ENCODE measurements around the gene PROSER3. TPM values are rescaled to one million over a fixed set of nuclear protein-coding genes. Genes with fewer than 3 reads are reported as not detected.

Gene PROSER3
- total and polyA plus RNA-seq, 9 of the 15 experiments (the other 6 are each of a cell fraction or from before 2014, with no cell fraction given) = 1.0 to 39.5 (median 5.1) TPM

DNA sequence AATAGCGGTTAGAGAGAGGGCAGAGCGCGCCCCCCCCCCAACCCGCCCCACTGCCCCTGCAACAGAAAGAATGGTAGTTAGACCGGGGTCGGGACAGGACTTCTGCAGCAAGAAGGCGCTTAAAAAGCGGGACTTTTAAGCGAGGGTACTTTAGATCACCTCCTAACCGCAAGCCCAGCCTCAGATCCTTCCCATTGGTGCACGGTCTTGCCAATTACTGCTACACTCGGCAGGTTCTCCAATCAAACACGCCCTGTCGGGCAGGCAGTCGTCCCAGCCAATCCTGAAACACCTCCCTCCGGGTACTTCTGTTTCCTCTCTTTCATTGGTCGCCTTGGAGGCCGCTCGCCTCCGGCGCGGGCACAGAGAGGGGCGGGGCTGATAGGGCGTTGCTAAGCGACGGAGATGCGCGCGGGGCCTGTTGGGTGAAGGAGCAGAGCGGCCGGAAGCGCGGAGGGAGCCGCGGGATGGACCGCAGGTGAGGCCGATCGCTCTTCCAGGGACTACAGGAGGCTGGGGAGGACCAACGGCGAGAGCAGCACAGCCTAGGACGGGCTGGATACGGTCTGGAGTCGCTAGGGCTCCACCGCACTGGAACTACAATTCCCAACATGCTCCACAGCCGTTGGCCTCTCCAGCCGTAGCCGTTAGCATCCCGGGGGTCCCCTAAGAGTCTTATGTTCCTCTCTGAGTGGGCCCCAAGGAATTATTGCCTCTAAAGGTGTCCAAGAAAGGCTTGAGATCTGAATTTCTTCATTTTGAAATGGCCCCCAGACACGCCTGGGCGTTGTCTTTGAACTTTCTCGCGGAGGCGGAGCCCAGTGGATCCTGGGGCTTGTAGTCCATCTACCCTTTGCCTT lies at the start of gene PROSER3 (continued):
- TF ChIP-seq ATF6 (CRISPR knock-in tag; IDR thresholded peaks at IDR 0.05) = peak; percentile 68; the same call in 1 of the 2 replicates
- TF ChIP-seq ZNF644 (tag; IDR thresholded peaks at IDR 0.05; ENCODE audit: low read depth) = peak; percentile 73; the same call in 1 of the 2 replicates
- TF ChIP-seq KAT8 (IDR thresholded peaks at IDR 0.05; ENCODE audit: low read depth) = no peak
- TF ChIP-seq MXI1 (IDR thresholded peaks at IDR 0.05; ENCODE audit: low read depth, low read length) = peak; percentile 78
- TF ChIP-seq U2AF2 (optimal IDR thresholded peaks at IDR 0.05; ENCODE audit: low read depth, low read length) = no peak
- TF ChIP-seq ZNF263 (CRISPR knock-in tag; IDR thresholded peaks at IDR 0.05; ENCODE audit: borderline replicate concordance) = peak; percentile 86
- no peak for TF ChIP-seq HINFP (tag; conservative IDR thresholded peaks at IDR 0.05; ENCODE audit: low read depth)
- TF ChIP-seq SREBF2 (CRISPR knock-in tag; IDR thresholded peaks at IDR 0.05) = no peak
- TF ChIP-seq POLR2G (IDR thresholded peaks at IDR 0.05; ENCODE audit: low read depth, low read length) = peak; percentile 83
- peak in 1 of 2 experiments; percentile 97; a peak in 2 of 4 replicates for TF ChIP-seq CSDE1 (IDR thresholded peaks at IDR 0.05)
- peak in 1 of 2 experiments; percentile 10; a peak in 1 of 4 replicates for TF ChIP-seq HDAC1 (IDR thresholded peaks at IDR 0.05)

Measured in K562 (cell line).